Tibial artery (tissue), 4 donors: ENCODE measurements around the gene ANKRD20A1.
"Not testable (repeated sequence)": the region's sequence is repeated elsewhere in the genome, so short reads cannot be mapped to it uniquely, and the experiment has no call there.

Source experiments
- DNase-seq, 2 donors: peaks; one replicate each; pipeline ENCODE4 v3.0.0-alpha.2; 2019
- H3K27ac ChIP-seq, 2 donors: fragments of 200-600 bp; sonication (generic) in 1 of 2; 1 replicate in 1 of 2; 2 replicates in 1 of 2; pipeline ENCODE4 v1.5.1; 2018 to 2019; ENCODE audit warnings: mild to moderate bottlenecking in 1 of 2
- H3K27me3 ChIP-seq, 2 donors: fragments of 200-600 bp; sonication (generic) in 1 of 2; one replicate each; pipeline versions ENCODE4 v1.5.1 to v1.6.0; 2016 to 2019
- H3K36me3 ChIP-seq, 3 donors: fragments of 200-600 bp; sonication (generic) in 2 of 3; one replicate each; pipeline ENCODE4 v1.5.1; 2016 to 2019; ENCODE audit warnings: mild to moderate bottlenecking in 2 of 3
- H3K4me1 ChIP-seq, 4 donors: fragments of 200-600 bp; sonication (generic) in 2 of 4; 1 replicate in 3 of 4; 2 replicates in 1 of 4; pipeline ENCODE4 v1.5.1; 2016 to 2019
- H3K4me3 ChIP-seq, 2 donors: fragments of 200-600 bp; sonication (generic) in 1 of 2; 1 replicate in 1 of 2; 2 replicates in 1 of 2; pipeline ENCODE4 v1.5.1; 2018 to 2019; ENCODE audit warnings: mild to moderate bottlenecking in 2 of 2
- H3K9me3 ChIP-seq, 3 donors: fragments of 200-600 bp; sonication (generic) in 1 of 3; one replicate each; pipeline ENCODE4 v1.5.1; 2016 to 2019
- intact Hi-C: fragments of 100-400 bp; cut with DNase I; formaldehyde crosslinking; loops from one replicate; pipeline ENCODE4 v1.15.0; 2023; ENCODE audit warnings: low total_unique reads

ANKRD20A1 gene

DNA sequence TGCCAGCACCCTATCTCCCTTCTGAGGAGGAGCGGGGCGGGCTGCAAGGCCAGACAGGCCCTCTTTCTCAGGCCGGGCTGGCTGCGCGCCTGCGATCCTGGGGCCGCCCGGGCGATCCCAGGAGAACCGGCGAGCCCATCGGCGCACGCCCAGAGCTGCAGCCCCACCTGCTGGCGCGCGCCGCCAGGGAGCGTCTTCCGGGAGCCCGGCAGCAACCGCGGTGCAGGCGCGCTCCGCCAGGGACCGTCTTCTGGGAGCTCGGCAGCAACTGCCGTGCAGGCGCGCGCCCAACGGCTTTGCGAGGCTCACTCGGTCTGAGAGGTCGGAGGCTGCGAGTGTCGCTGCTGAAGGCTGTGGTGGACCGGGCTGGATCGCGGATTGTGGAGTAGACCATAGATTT, at the start of gene ANKRD20A1:
TSS of gene ANKRD20A1 (plus strand) at position 61 of the 400 bp plus-strand sequence. CDS start 496 bp downstream, outside the sequence.
- intact Hi-C loops, H3K4me1 ChIP-seq, H3K27me3 ChIP-seq, H3K9me3 ChIP-seq, H3K36me3 ChIP-seq, DNase-seq, H3K27ac ChIP-seq: not testable (repeated sequence)
- H3K4me3 ChIP-seq, result peak within 1 kb of the TSS in 1 of 2 donors; percentile 24

DNA sequence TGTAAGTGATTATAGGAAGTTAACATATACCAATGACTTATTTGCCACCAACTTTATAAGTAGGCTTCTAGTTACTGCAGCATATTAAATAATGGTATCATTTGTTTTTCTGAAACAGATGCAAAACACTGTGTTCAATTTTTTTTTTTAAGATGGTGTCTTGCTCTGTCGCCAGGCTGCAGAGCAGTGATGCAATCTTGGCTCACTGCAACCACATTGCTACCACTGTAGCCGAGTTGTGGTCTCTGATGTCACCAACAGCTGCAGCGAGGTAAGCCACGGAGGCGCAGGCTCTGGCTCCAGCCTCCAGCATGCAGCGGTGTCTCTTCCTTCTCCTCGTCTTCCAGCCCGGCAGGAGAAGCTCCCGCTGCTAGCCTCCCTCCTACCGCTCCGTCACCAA, 26.6 kb upstream of the ANKRD20A1 start:
- H3K27me3 ChIP-seq, H3K36me3 ChIP-seq, DNase-seq, intact Hi-C loops, H3K9me3 ChIP-seq, H3K27ac ChIP-seq, H3K4me1 ChIP-seq, H3K4me3 ChIP-seq: not testable (repeated sequence)
